GM18909 (cell line): ENCODE measurements around the gene CREG1.
"Not testable (repeated sequence)": the region's sequence is repeated elsewhere in the genome, so short reads cannot be mapped to it uniquely, and the experiment has no call there.

ENCODE experiments used
- ATAC-seq: cut with Tn5 transposase; IDR thresholded peaks from one replicate; pipeline ENCODE4 v1.9.1; 2021; ENCODE audit warnings: mild to moderate bottlenecking; ENCODE audit not compliant: unreplicated experiment, poor library complexity

The CREG1 gene

GRCh38 chr1:167553136-167554027, at the start of gene CREG1:
Gene CREG1, minus strand, starts transcription at chr1:167553762.
- peak; percentile 99 for ATAC-seq

GRCh38 chr1:167602840-167603239, 49.3 kb upstream of the CREG1 start:
- ATAC-seq = no peak

GRCh38 chr1:167601442-167602383, 48.2 kb upstream of the CREG1 start:
- peak; percentile 53 for ATAC-seq

- ATAC-seq = peak; percentile 78
Observed at GRCh38 chr1:167599957-167600581, 46.5 kb upstream of the CREG1 start.

GRCh38 chr1:167594822-167595221, 41.3 kb upstream of the CREG1 start:
- ATAC-seq = no peak

- no peak for ATAC-seq
Observed at GRCh38 chr1:167593860-167594259, 40.3 kb upstream of the CREG1 start.

GRCh38 chr1:167592475-167592874, 38.9 kb upstream of the CREG1 start:
- no peak for ATAC-seq

- ATAC-seq = no peak
Observed at GRCh38 chr1:167588361-167588760, 34.8 kb upstream of the CREG1 start.

- ATAC-seq = no peak
Observed at GRCh38 chr1:167587872-167588271, 34.3 kb upstream of the CREG1 start.

- no peak for ATAC-seq
Observed at GRCh38 chr1:167587342-167587741, 33.8 kb upstream of the CREG1 start.

- no peak for ATAC-seq
Observed at GRCh38 chr1:167584581-167584980, 31.0 kb upstream of the CREG1 start.

- ATAC-seq = no peak
Observed at GRCh38 chr1:167582722-167583121, 29.2 kb upstream of the CREG1 start.

GRCh38 chr1:167582064-167582463, 28.5 kb upstream of the CREG1 start:
- ATAC-seq = no peak

- no peak for ATAC-seq
Observed at GRCh38 chr1:167579986-167580385, 26.4 kb upstream of the CREG1 start.

GRCh38 chr1:167578939-167579521, 25.5 kb upstream of the CREG1 start:
- no peak for ATAC-seq

- ATAC-seq = no peak
Observed at GRCh38 chr1:167575649-167576048, 22.1 kb upstream of the CREG1 start.

GRCh38 chr1:167573035-167573434, 19.5 kb upstream of the CREG1 start:
- ATAC-seq = no peak

- ATAC-seq = not testable (repeated sequence)
Observed at GRCh38 chr1:167570712-167571111, 17.1 kb upstream of the CREG1 start.

GRCh38 chr1:167567663-167568062, 14.1 kb upstream of the CREG1 start:
- ATAC-seq = no peak

- no peak for ATAC-seq
Observed at GRCh38 chr1:167566766-167567165, 13.2 kb upstream of the CREG1 start.
